ENCODE measurements around the gene DMXL2.

- TF ChIP-seq CTCF (IDR thresholded peaks at IDR 0.05) (no peak), POLR2A (IDR thresholded peaks at IDR 0.05) (no peak)
These were observed 46.2 kb downstream of the DMXL2 start for GRCh38 chr15:51576286-51576850.
